CD14-positive monocyte (primary cell): ENCODE results near the gene IQCN. TPM values are rescaled to one million over a fixed set of nuclear protein-coding genes. Genes with fewer than 3 reads are reported as not detected.

Experiments
- DNase-seq, 3 donors: peaks; one replicate each; pipeline ENCODE4 v3.0.0-alpha.2; 2011 to 2022
- H2AFZ ChIP-seq: 2 replicates; pipeline ENCODE4 v1.6.0; 2012; ENCODE audit warnings: mild to moderate bottlenecking, low read depth, low read length, inconsistent platforms; ENCODE audit not compliant: insufficient read depth, poor library complexity, severe bottlenecking
- H3K27ac ChIP-seq, 2 donors: 1 replicate in 1 of 2; 2 replicates in 1 of 2; pipeline ENCODE4 v1.5.1; 2012 to 2013; ENCODE audit warnings: low read length in 2 of 2, control low read depth in 1 of 2, inconsistent platforms in 1 of 2, low read depth in 1 of 2, mild to moderate bottlenecking in 1 of 2
- H3K27me3 ChIP-seq, 2 donors: one replicate each; pipeline versions ENCODE4 v1.6.0 to v1.6.1; 2011 to 2013; ENCODE audit warnings: low read length in 2 of 2; ENCODE audit not compliant: control insufficient read depth in 2 of 2, insufficient read depth in 2 of 2
- H3K36me3 ChIP-seq, 2 donors: replicated peaks in 1 of 2; 1 replicate in 1 of 2; 2 replicates in 1 of 2; pipeline versions ENCODE4 v1.5.1 to v1.6.1; 2012 to 2013; ENCODE audit warnings: low read length in 2 of 2, control low read depth in 1 of 2, inconsistent platforms in 1 of 2, mild to moderate bottlenecking in 1 of 2; ENCODE audit not compliant: insufficient read depth in 2 of 2, control insufficient read depth in 1 of 2
- H3K4me1 ChIP-seq, 2 donors: 1 replicate in 1 of 2; 2 replicates in 1 of 2; pipeline versions ENCODE4 v1.5.1 to v1.6.1; 2012 to 2013; ENCODE audit warnings: low read length in 2 of 2, control low read depth in 1 of 2, inconsistent platforms in 1 of 2, mild to moderate bottlenecking in 1 of 2, moderate library complexity in 1 of 2; ENCODE audit not compliant: insufficient read depth in 2 of 2, control insufficient read depth in 1 of 2
- H3K4me2 ChIP-seq: replicated peaks from 2 replicates; pipeline ENCODE3; 2012; ENCODE audit warnings: low read length, moderate library complexity, mild to moderate bottlenecking; ENCODE audit not compliant: poor library complexity, severe bottlenecking; ENCODE audit errors: extremely low read depth
- H3K4me3 ChIP-seq, 3 experiments: fragments of 200-600 bp in 1 of 3; sonication (generic) in 1 of 3; replicated peaks in 1 of 3; 1 replicate in 2 of 3; 2 replicates in 1 of 3; pipeline ENCODE4 v1.5.1; 2011 to 2013; ENCODE audit warnings: low read length in 3 of 3, mild to moderate bottlenecking in 3 of 3, control low read depth in 2 of 3, low read depth in 2 of 3, inconsistent platforms in 1 of 3, moderate library complexity in 1 of 3
- H3K79me2 ChIP-seq: 2 replicates; pipeline ENCODE4 v1.6.0; 2012; ENCODE audit warnings: mild to moderate bottlenecking, control low read depth, inconsistent platforms, low read length, moderate library complexity; ENCODE audit not compliant: insufficient read depth
- H3K9ac ChIP-seq: 2 replicates; pipeline ENCODE4 v1.6.0; 2017; ENCODE audit warnings: low read length, mild to moderate bottlenecking; ENCODE audit not compliant: insufficient read depth, poor library complexity, severe bottlenecking
- H3K9me3 ChIP-seq, 2 donors: replicated peaks in 1 of 2; 1 replicate in 1 of 2; 2 replicates in 1 of 2; pipeline versions ENCODE4 v1.5.1 to v1.6.1; 2012 to 2013; ENCODE audit warnings: low read length in 2 of 2, control low read depth in 1 of 2; ENCODE audit not compliant: control insufficient read depth in 1 of 2, insufficient read depth in 1 of 2
- H4K20me1 ChIP-seq: 2 replicates; pipeline ENCODE4 v1.6.0; 2012; ENCODE audit warnings: mild to moderate bottlenecking, low read length, control low read depth, moderate library complexity; ENCODE audit not compliant: insufficient read depth
- H3K27ac Mint-ChIP-seq, 7 donors: one replicate each; pipeline ENCODE4 v1.8.0; 2020; ENCODE audit warnings: mild to moderate bottlenecking in 7 of 7, mixed read lengths in 7 of 7, moderate library complexity in 6 of 7, inconsistent platforms in 2 of 7
- H3K27me3 Mint-ChIP-seq, 3 donors: one replicate each; pipeline ENCODE4 v1.8.0; 2021 to 2022; ENCODE audit warnings: low read depth in 3 of 3, mild to moderate bottlenecking in 3 of 3, mixed read lengths in 3 of 3, moderate library complexity in 3 of 3, inconsistent platforms in 1 of 3
- H3K36me3 Mint-ChIP-seq, 2 donors: one replicate each; pipeline ENCODE4 v1.8.0; 2020; ENCODE audit warnings: mixed read lengths in 2 of 2, inconsistent platforms in 1 of 2, mild to moderate bottlenecking in 1 of 2
- H3K4me1 Mint-ChIP-seq: one replicate; pipeline ENCODE4 v1.8.0; 2020; ENCODE audit warnings: mild to moderate bottlenecking, mixed read lengths
- H3K4me3 Mint-ChIP-seq, 2 donors: one replicate each; pipeline ENCODE4 v1.8.0; 2020; ENCODE audit warnings: mild to moderate bottlenecking in 2 of 2, mixed read lengths in 2 of 2, moderate library complexity in 1 of 2
- H3K9me3 Mint-ChIP-seq, 7 donors: one replicate each; pipeline ENCODE4 v1.8.0; 2020 to 2022; ENCODE audit warnings: mixed read lengths in 7 of 7, mild to moderate bottlenecking in 6 of 7, moderate library complexity in 6 of 7, inconsistent platforms in 2 of 7
- WGBS: methylation state at CpG from one replicate; pipeline ENCODE4 v1.1.5; 2013; ENCODE audit warnings: missing lambda C conversion rate; ENCODE audit not compliant: insufficient coverage; 5-methylcytosine and 5-hydroxymethylcytosine counted together
- intact Hi-C, 2 donors: fragments of 100-400 bp; cut with micrococcal nuclease; formaldehyde crosslinking; loops; one replicate each; pipeline versions ENCODE4 v1.15.0 to v1.15.1; 2023
- polyA plus RNA-seq, 3 donors: library from polyadenylated mRNA; depleted of rRNA in 1 of 3; unstranded in 2 of 3; stranded (reverse) in 1 of 3; fragments of 300-500 nt in 2 of 3; fragments of >200 nt in 1 of 3; fragmentation: Illumina TruSeq in 2 of 3; gene quantifications; 1 replicate in 2 of 3; 2 replicates in 1 of 3; pipeline ENCODE4 v1.2.3, GENCODE V29; 2012 to 2021
- TF ChIP-seq, protein P1 (sequence below): fragments of 200-600 bp; IDR thresholded peaks from one replicate; pipeline ENCODE4 v1.8.0; 2022; ENCODE audit warnings: antibody characterized with exemption, mild to moderate bottlenecking

Gene IQCN
- polyA plus RNA-seq, 3 donors = 6.9 TPM; not detected in 2

DNA sequence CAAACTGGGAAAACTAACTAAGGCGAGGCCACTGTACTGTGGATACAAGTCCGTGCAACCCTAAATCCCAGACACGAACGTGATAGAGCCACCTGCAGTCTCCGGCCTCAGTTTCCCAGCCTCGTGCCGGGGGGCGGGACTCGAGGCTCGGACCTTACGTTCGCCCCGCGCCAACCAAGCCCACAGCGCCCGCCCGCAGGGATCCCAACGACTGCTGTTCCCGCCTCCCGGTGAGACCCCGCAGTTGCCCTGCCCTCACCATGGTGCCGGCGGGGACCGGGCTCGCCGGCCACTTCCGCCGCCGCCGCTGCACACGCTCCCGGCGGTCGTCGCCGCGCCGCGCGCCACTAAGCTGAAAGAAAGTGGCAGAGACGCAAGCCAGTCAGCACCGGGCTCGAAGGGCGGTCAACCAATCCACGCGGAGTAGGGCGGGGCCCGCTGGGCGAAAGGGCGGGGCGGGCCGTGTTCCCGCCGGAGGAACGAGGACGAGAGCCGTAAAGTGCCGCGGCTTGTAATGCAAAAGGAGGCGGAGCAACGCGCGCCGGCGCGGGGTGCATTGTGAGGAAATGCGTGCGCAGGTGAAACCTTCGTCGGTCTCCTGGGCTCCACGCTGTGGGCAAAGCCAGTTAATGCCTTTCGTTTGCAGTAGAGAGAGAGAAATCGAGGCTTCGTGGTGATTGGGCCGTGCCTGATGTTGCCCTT is 48.7 kb upstream of the IQCN start, which contains the start of gene LSM4:
Gene LSM4, minus strand, starts transcription at position 318 of the 702 bp plus-strand sequence. Its CDS starts 56 bp downstream, at position 262.
- Mint-ChIP-seq H3K27ac (peak within 1 kb of the TSS; percentile 90 to 96 (median 94)), H3K9me3 (no peaks in the 10 kb centered on the region), H3K4me1 (peaks cover 56% of the 10 kb centered on the region), H3K36me3 (peaks cover 0 to 4% of the 10 kb centered on the region in 2 donors), H3K4me3 (peak within 1 kb of the TSS; percentile 78 to 91), H3K27me3 (no peaks in the 10 kb centered on the region)
- peak; percentile 96 to 98 (median 97) for DNase-seq
- Histone ChIP-seq H3K4me3 (peak within 1 kb of the TSS; percentile 60 to 93 (median 73)), H3K4me1 (peaks cover 56 to 62% of the 10 kb centered on the region in 2 donors), H3K79me2 (peaks cover 50% of the 10 kb centered on the region), H4K20me1 (no peaks in the 10 kb centered on the region), H3K4me2 (peak within 1 kb of the TSS; percentile 81), H3K9me3 (no peaks in the 10 kb centered on the region), H2AFZ (peak within 1 kb of the TSS; percentile 69), H3K27ac (peak within 1 kb of the TSS; percentile 64 to 89), H3K36me3 (no peaks in the 10 kb centered on the region), H3K27me3 (no peaks in the 10 kb centered on the region), H3K9ac (peak within 1 kb of the TSS; percentile 72)
- intact Hi-C loops = loop anchor here (1.0 to 5.0 kb wide), 3 partner anchors 44 to 131 kb away; partner anchors contain the start of gene MPV17L2 (in 1 of the 2)
- WGBS = under 1% methylated on average over 75 of the region's 75 CpGs
- TF ChIP-seq, protein P1, sequence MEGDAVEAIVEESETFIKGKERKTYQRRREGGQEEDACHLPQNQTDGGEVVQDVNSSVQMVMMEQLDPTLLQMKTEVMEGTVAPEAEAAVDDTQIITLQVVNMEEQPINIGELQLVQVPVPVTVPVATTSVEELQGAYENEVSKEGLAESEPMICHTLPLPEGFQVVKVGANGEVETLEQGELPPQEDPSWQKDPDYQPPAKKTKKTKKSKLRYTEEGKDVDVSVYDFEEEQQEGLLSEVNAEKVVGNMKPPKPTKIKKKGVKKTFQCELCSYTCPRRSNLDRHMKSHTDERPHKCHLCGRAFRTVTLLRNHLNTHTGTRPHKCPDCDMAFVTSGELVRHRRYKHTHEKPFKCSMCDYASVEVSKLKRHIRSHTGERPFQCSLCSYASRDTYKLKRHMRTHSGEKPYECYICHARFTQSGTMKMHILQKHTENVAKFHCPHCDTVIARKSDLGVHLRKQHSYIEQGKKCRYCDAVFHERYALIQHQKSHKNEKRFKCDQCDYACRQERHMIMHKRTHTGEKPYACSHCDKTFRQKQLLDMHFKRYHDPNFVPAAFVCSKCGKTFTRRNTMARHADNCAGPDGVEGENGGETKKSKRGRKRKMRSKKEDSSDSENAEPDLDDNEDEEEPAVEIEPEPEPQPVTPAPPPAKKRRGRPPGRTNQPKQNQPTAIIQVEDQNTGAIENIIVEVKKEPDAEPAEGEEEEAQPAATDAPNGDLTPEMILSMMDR = no peak

DNA sequence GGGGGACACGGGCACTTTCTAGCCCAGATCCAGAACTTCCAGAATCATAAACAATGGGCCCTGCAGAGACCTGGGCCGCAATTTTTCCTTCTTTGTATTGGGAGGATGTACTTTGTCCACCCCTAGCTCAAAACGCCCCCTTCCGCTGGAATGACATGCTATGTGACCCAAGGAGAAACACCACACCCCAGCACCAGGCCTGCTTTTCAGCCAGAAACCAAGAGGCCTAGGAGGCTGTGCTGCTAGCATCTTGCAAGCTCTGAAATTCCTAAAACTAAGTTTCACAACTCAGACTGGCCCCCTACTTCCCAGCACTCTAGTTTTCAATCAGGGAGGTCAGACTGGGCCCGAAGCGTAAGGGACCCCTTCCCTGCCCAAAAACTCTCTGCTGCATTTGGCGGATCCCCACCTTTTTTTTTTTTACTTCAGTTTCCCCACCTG is 48.1 kb upstream of the IQCN start:
- H3K9me3 ChIP-seq = no peaks in the 10 kb centered on the region
- peak overlapping the region; percentile 90 to 93 (median 92) for H3K27ac Mint-ChIP-seq
- H3K9ac ChIP-seq = peak overlapping the region; percentile 72
- H3K4me2 ChIP-seq = peak overlapping the region; percentile 81
- H3K36me3 Mint-ChIP-seq = peaks cover 0 to 4% of the 10 kb centered on the region in 2 donors
- H3K27me3 Mint-ChIP-seq = no peaks in the 10 kb centered on the region
- H3K36me3 ChIP-seq = no peaks in the 10 kb centered on the region
- H3K4me3 Mint-ChIP-seq = peak overlapping the region; percentile 78 to 85
- H3K4me3 ChIP-seq = peak overlapping the region; percentile 60 to 93 (median 73)
- peak in 2 of 3 donors; percentile 19 to 41 for DNase-seq
- no peaks in the 10 kb centered on the region for H3K9me3 Mint-ChIP-seq
- H2AFZ ChIP-seq = peak overlapping the region; percentile 69
- WGBS = 4% methylated on average over 5 of the region's 7 CpGs
- peaks cover 62% of the 10 kb centered on the region for H3K4me1 Mint-ChIP-seq
- intact Hi-C loops = loop anchor here (2.0 to 5.0 kb wide), 2 partner anchors 44 to 130 kb away; partner anchors contain the start of gene MPV17L2 (in 1 of the 2)
- TF ChIP-seq, protein P1 = no peak
- H3K4me1 ChIP-seq = peaks cover 61 to 67% of the 10 kb centered on the region in 2 donors
- H3K27ac ChIP-seq = peak overlapping the region; percentile 59 to 89
- peaks cover 56% of the 10 kb centered on the region for H3K79me2 ChIP-seq
- H4K20me1 ChIP-seq = no peaks in the 10 kb centered on the region
- H3K27me3 ChIP-seq = no peaks in the 10 kb centered on the region
